ENCODE measurements around the gene TAMM41. TPM values are rescaled to one million over a fixed set of nuclear protein-coding genes. Genes with fewer than 3 reads are reported as not detected.
"Not testable (repeated sequence)": the region's sequence is repeated elsewhere in the genome, so short reads cannot be mapped to it uniquely, and the experiment has no call there.

TAMM41 gene
- total RNA-seq, 1 donor from 2014 or later: 11.2 TPM

DNA sequence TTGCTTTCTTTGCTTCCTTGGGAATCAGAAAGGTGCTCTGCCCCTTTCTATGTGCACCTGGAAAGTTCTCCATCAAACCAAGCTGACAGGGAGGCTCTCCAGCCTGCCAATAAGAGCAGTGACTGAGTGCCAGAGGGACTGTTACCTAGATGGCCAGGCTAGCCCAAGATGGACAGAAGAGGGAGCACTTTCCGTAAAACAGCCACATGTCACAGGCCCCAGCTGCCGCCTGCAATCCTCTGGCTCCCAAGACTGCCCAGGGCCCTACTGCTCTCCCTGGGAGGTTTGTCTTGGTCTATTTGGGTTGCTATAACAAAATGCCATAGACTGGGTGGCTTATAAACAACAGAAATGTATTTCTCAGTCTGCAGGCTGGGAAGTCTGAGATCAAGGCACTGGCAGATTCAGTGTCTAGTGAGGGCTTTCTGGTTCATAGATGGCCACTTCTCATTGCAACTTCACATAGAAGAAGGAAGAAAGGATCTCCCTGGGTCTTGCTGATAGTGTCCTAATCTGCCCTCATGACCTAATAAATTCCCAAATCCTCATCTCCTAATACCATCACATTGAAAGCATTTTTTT lies 72.3 kb downstream of the TAMM41 start:
- Mint-ChIP-seq H3K27ac (ENCODE audit: unreplicated experiment) (no peak overlapping the region), H3K4me3 (ENCODE audit: unreplicated experiment) (no peak overlapping the region), H3K36me3 (ENCODE audit: low read depth) (peaks cover under 1% of the 10 kb centered on the region), H3K4me1 (ENCODE audit: low read depth) (peaks cover 12% of the 10 kb centered on the region), H3K27me3 (ENCODE audit: low read depth) (no peaks in the 10 kb centered on the region), H3K9me3 (ENCODE audit: low read depth) (no peaks in the 10 kb centered on the region)
- no peak for DNase-seq (ENCODE audit: low spot score)
- TF ChIP-seq, protein P1, sequence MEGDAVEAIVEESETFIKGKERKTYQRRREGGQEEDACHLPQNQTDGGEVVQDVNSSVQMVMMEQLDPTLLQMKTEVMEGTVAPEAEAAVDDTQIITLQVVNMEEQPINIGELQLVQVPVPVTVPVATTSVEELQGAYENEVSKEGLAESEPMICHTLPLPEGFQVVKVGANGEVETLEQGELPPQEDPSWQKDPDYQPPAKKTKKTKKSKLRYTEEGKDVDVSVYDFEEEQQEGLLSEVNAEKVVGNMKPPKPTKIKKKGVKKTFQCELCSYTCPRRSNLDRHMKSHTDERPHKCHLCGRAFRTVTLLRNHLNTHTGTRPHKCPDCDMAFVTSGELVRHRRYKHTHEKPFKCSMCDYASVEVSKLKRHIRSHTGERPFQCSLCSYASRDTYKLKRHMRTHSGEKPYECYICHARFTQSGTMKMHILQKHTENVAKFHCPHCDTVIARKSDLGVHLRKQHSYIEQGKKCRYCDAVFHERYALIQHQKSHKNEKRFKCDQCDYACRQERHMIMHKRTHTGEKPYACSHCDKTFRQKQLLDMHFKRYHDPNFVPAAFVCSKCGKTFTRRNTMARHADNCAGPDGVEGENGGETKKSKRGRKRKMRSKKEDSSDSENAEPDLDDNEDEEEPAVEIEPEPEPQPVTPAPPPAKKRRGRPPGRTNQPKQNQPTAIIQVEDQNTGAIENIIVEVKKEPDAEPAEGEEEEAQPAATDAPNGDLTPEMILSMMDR (IDR thresholded peaks at IDR 0.05): peak; percentile 77

DNA sequence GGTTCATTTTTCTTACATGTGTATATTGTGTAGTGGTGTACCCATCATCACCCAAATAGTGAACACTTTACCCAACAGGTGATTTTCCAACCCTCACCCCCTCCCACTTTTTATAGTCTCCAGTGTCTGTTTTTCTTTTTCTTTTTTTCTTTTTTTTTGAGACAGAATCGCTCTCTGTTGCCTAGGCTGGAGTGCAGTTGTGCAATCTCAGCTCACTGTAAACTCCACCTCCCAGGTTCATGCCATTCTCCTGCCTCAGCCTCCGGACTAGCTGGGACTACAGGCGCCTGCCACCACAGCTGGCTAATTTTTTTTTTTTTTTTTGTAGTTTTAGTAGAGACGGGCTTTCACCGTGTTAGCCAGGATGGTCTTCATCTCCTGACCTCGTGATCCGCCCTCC lies 74.8 kb downstream of the TAMM41 start:
- not testable (repeated sequence) for H3K9me3 Mint-ChIP-seq (ENCODE audit: low read depth); H3K36me3 Mint-ChIP-seq (ENCODE audit: low read depth); DNase-seq (ENCODE audit: low spot score); H3K27ac Mint-ChIP-seq (ENCODE audit: unreplicated experiment); H3K27me3 Mint-ChIP-seq (ENCODE audit: low read depth); H3K4me3 Mint-ChIP-seq (ENCODE audit: unreplicated experiment)
- peaks cover 12% of the 10 kb centered on the region for H3K4me1 Mint-ChIP-seq (ENCODE audit: low read depth)

DNA sequence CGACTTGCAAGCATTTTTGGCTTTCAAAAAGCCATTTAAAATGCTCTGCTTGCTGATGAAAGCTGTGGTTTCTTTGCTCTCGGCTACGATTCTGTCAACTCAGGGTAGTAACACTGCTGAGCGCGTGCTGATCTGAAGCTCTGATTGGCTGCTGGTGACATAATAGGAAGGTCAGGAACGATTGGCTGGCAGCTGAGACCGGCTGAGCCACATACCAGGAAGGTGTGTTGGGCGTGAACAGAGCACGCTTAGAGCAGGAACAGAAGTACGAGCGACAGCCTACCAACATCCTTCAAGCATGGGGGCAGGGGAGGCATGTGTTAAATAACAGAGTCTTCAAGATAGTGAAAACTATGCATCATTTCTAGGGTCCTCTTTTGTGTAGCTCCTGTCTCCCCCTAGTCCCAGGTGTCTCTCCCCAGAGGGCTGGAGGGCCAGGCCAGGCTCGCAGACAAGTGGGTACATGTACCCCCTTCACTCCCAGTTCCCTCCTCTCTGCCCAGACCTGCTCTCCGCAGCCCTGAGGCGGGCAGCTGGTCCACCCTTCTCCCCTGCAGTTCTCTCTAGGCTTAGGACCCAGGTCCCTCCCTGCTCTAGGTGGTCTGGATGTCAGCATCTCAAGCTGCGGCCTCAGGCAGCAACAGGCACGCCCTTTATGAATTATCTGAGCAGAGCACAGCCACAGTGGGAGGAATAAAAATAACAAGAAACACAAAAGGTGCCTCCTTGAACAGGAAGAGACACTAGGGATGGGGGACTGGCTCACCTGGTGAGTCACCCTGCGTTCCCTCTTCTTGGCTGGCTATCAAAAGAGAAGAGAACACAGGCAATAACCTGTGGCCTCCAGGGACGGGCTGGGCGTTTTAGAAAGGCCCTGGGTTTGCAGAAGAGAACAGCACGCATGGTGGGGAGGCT lies 76.0 kb downstream of the TAMM41 start:
- peaks cover 3% of the 10 kb centered on the region for H3K27me3 Mint-ChIP-seq (ENCODE audit: low read depth)
- H3K4me3 Mint-ChIP-seq (ENCODE audit: unreplicated experiment): peak overlapping the region; percentile 45
- H3K4me1 Mint-ChIP-seq (ENCODE audit: low read depth): peaks cover 12% of the 10 kb centered on the region
- H3K27ac Mint-ChIP-seq (ENCODE audit: unreplicated experiment): peak overlapping the region; percentile 55
- TF ChIP-seq, protein P1 (IDR thresholded peaks at IDR 0.05): no peak
- no peak for DNase-seq (ENCODE audit: low spot score)
- H3K9me3 Mint-ChIP-seq (ENCODE audit: low read depth): no peaks in the 10 kb centered on the region
- H3K36me3 Mint-ChIP-seq (ENCODE audit: low read depth): no peaks in the 10 kb centered on the region

DNA sequence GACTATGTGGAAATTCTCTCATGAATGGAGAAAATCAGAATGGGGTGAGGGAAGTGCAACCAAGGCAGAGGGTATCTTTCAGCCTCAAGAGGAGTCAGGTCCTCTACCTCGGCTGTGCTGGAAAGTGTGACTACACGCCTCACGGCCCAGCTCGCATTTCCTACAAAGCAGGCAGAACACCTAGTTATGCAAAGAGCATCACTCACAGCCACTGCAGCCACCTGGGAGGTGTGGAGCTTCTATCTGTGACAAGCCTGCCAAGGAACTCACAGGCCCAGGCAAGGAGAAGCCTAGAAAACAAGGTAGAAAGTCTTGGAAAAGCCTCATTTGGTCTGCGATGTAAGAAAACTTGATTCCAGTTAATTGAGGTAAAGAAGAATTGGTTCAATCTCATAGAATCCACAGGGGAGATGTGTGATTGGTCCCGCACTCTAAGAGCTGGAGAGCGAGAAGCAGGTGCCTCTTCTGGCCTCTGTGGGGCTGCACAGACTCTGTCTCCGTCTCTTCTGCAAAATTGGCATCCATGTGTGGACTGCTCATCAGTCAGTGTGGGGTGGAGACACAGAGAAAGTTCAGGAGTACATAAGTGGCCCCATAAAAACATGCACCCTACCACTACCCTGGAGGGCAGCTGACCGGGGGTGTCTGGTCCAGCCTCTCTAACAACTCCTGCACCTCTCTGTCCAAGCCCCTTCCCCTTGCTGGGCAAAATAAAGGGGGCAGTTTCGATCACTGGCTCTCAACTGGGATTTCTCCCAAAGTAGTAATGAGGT lies 76.8 kb downstream of the TAMM41 start:
- Mint-ChIP-seq H3K36me3 (ENCODE audit: low read depth) (no peaks in the 10 kb centered on the region), H3K27ac (ENCODE audit: unreplicated experiment) (no peak overlapping the region), H3K4me3 (ENCODE audit: unreplicated experiment) (peak overlapping the region; percentile 45), H3K27me3 (ENCODE audit: low read depth) (peaks cover 3% of the 10 kb centered on the region), H3K9me3 (ENCODE audit: low read depth) (no peaks in the 10 kb centered on the region), H3K4me1 (ENCODE audit: low read depth) (peaks cover 16% of the 10 kb centered on the region)
- DNase-seq (ENCODE audit: low spot score): no peak
- TF ChIP-seq, protein P1 (IDR thresholded peaks at IDR 0.05): no peak

DNA sequence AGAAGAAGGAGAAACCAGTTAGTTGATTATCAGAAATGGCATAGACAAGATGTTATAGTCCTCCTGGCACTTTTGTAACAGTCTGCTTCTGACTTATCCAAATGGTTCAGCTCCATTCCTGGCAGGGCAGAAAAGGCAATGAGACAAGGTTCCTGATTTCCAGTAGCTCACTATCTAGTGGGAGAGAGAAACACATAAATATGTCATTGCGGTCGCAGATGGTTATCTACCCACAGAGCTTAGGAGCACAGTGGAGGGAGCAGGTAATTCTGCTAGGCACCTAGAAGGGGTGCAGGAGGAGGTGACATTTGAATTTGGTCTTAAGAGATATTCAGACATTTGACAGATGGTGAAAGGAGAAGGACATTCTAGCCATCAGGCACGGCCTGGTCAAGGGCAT lies 78.1 kb downstream of the TAMM41 start:
- Mint-ChIP-seq H3K4me1 (ENCODE audit: low read depth) (peaks cover 17% of the 10 kb centered on the region), H3K27ac (ENCODE audit: unreplicated experiment) (no peak overlapping the region)

More for the DNA sequence above, 78.1 kb downstream of the TAMM41 start:
- Mint-ChIP-seq H3K9me3 (ENCODE audit: low read depth) (no peaks in the 10 kb centered on the region), H3K4me3 (ENCODE audit: unreplicated experiment) (no peak overlapping the region), H3K36me3 (ENCODE audit: low read depth) (no peaks in the 10 kb centered on the region), H3K27me3 (ENCODE audit: low read depth) (peaks cover 3% of the 10 kb centered on the region)
- TF ChIP-seq, protein P1 (IDR thresholded peaks at IDR 0.05): no peak
- DNase-seq (ENCODE audit: low spot score): no peak
